ENCODE measurements around the gene PLEKHG3.
A peak's percentile ranks its signal among the peaks of the same experiment; 100 is the strongest.

The PLEKHG3 gene

GRCh38 chr14:64748995-64749714, 44.9 kb downstream of the PLEKHG3 start:
- no peak for DNase-seq

- no peak for DNase-seq
Observed at GRCh38 chr14:64752909-64753308, 48.7 kb downstream of the PLEKHG3 start.

DNA sequence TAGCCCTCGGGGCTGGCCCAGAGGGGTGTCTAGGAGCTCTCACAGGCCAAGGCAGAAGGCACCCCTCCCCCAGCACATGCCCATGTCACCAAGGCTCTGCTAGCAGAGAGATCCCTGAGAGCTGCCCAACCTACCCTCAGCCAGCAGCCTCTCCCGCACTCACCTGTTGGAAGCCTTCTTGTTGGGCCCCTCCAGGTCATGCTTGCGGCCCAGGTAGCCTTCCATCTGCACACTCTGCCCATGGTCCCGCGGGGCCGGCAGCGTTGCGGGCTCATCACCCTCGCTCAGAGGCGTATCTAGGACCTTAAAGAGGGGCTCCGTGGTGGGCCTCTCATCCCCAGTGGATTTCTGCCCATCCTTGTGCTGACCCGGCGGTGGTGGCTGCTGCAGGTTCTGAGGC, 49.1 kb downstream of the PLEKHG3 start:
- no peak for DNase-seq

- DNase-seq = no peak
Observed at GRCh38 chr14:64753999-64754398, 49.8 kb downstream of the PLEKHG3 start.

GRCh38 chr14:64754685-64755084, 50.5 kb downstream of the PLEKHG3 start:
- DNase-seq = no peak

- DNase-seq = no peak
Observed at GRCh38 chr14:64755781-64756221, 51.6 kb downstream of the PLEKHG3 start.

- DNase-seq = no peak
Observed at GRCh38 chr14:64756712-64757111, 52.5 kb downstream of the PLEKHG3 start.

- DNase-seq = no peak
Observed at GRCh38 chr14:64757601-64758000, 53.4 kb downstream of the PLEKHG3 start.

- DNase-seq = no peak
Observed at GRCh38 chr14:64758025-64758521, 53.8 kb downstream of the PLEKHG3 start.

GRCh38 chr14:64758691-64759554, 54.7 kb downstream of the PLEKHG3 start:
- DNase-seq = peak in 1 of 2 experiments; percentile 32

- DNase-seq = no peak
Observed at GRCh38 chr14:64759555-64759938, 55.3 kb downstream of the PLEKHG3 start.

GRCh38 chr14:64760146-64760755, 56.0 kb downstream of the PLEKHG3 start:
- peak; percentile 6 to 39 for DNase-seq

DNA sequence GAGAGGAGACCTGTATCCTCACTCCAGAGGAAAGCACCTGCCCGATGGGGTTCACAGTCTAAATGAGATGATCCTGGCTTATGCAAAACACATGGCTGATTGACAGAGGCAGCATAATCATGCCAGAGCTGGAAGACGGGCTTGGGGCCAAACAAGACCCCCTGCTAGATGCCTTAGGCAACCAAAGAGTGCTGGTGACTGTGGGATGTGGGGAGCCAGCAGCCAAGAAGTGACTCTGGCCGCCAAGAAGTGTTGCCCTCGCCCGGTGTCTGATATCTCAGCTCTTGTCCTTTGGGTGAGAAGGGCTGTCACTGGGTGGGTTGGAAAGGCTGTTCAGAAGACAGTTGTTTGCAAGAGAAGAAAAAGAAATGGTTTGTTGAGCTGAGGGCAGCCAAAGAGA, 56.7 kb downstream of the PLEKHG3 start:
- peak in 1 of 2 experiments; percentile 40 for DNase-seq

DNA sequence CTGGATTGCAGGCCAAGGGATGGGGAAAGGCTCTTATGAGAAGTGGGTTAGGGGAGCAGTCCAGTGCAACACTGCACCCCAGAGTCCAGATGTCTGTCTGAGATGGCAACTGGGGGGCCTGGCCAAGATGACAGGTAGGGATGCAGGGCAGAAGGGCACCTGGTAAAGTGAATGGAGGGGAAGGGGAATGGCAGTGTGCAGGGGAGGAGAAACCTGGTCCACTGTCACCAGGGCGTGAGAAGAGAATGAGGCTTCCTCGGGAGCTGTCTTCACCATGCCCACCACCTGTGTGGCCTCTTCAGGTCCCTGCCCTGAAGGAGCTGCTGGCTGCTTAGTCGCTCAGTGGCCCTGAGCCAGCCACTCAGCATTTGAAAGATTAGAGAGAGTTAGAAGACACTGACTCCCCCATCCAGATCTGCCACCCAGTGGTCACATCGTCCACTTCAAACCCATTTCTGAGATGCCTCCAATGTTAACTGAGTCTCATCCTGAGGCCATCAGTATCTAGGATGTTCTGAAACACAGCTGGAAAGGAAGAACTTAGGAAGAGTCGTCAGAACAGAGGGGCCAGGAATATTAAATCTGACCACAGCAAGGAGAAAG, 57.3 kb downstream of the PLEKHG3 start:
- no peak for DNase-seq

DNA sequence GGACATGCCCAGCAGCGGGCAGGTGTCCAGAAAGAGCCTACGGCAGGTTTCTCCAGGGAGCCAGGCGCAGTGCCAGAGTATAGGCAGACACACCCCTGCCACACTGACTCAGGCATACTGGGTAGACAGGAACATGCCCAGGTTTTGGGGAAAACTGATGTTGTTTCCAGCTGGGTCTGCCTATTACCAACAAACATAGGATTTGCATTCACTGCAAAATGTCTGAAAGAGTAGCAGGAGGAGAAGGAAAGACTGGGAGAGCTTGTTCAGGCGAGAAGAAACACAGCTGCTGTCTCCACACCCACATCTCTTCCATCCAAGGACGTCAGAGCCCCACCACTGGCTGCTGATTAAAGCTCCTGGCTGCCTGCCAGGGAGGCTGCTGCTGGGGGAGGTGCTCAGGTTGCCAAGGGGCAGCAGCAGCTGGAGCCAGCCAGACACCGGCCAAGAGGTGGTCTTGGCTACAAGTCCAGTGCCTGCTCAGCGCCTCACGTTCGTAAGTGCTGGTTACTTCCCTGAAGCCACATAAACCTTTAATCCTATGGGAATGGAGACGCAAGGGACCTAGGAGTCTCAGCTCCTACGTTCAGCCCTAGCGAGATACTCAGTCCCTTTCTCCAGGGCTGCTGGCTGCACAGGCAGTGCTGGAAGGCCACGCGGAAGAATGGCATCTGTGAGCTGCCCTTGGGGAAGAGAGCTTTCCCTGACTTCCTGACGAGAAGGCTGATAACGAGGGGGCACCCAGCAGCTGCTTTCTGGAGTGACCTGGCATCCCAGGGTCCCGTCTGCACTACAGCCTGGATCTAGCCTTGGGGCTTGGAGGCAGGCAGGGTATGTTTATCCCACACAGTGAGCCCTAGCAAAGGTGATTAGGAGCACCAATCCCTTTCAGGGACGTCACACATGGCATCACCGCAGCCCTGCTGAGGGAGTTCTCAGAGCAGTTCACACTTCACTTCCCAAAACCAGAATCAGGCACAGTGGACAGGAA, 58.1 kb downstream of the PLEKHG3 start:
- peak; percentile 55 to 79 for DNase-seq

GRCh38 chr14:64763085-64763782, 59.0 kb downstream of the PLEKHG3 start:
- DNase-seq = no peak

DNA sequence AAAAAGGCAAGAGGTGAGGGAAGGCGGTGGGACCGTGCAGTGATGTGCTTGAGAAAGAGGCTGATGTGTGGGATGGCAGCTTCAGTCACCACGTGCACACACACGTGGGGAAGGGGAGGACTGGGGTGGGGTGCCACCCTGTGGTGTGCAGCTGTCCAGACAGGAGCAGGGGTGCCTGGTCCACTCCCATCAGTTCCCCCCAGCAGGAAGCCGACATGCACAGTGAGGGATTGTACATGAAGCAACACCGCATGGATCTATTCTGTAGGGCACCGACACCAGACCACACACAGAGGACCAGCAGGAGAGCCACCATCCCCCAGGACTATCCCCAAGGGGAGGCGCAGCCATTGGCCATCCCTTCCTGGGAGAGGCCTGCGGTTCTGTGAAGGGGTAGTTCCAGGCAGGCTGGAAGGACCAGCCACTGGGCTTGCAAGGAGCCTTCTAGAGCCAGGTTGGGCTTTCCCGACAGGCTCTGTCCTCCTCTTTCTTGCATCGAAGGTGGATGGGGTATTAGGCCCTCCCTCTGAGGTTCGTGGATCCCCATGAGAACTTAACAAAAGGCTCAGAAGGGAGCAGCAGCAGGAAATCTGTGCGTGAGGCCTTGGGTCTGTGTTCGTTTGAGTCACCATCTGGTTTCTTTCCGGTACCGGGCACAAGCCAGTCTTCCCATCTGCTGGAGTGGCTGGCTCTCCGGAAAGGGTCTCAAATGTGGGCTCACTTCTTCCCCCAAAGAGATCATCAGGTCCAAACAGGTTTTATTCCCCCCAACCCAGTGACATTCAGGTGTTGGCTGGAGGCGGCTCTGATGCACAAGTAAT, 59.8 kb downstream of the PLEKHG3 start:
- peak; percentile 10 to 52 for DNase-seq

DNA sequence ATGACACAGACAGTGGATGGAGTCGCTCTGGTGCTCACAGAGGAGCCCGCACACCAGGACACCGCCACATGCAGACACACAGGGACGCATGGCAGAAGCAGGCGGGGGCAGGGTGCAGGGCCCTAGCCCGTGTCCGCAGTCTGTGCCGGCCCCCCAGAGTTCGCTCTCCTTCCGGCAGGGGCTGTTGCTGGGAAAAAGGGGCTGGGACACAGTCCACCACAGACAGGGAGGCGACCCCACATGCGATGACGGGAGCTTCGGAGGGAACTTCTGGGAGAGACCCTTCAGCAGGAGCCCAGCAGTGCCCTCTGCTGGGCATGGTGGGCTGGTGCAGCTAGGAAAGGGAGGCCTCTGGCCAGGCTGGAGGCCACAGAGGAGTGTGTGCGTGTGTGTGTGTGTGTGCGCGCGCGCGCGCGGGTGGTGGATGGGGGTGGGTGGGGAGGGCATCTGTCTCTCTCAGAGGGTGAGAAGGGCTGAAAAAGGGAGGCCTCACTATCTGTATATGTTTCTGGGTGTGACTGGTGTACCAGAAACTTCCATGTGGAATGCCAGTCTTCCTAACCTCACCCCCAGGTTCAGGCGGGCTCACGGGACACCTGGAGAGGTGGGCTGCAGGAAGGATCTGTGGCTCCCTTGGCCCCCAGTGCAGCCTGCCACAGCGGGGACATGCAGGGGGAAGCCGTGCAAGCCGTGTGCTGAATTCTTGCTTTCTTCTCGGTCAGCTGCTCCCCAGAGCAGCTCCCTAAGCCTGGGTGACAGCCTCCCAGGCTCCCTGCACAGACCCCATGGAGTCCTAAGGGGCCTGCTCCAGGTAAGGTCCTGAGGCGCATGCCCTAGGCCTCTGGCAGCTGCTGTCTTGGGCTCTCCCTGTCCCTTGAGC, 60.7 kb downstream of the PLEKHG3 start:
- DNase-seq = peak; percentile 87

DNA sequence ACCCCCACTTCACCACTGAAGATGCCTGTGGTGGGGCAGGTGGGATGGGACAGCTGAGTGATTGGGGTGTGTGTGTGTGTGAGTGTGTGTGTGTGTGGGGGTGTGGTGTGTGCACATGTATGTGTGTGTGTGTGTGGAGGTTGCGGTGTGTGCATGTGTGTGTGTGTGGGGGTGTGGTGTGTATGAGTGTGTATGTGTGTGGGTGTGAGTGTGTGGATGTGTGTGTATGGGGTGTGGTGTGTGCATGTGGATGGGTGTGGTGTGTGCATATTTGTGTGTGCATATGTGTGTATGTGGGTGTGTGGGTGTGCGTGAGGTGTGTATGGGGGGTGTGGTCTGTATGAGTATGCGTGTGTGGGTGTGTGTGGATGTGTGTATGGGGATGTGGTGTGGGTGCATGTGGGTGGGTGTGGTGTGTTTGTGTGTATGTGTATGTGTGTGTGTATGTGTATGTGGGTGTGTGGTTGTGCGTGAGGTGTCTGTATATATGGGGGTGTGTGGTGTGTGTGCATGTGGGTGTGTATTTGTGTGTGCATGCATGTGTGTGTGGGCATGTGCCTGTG, 61.6 kb downstream of the PLEKHG3 start:
- DNase-seq = no peak
